H9 (cell line): ENCODE measurements around the gene DCPS. TPM values are rescaled to one million over a fixed set of nuclear protein-coding genes. Genes with fewer than 3 reads are reported as not detected.

Experiments
- DNase-seq: peaks from one replicate; pipeline ENCODE4 v3.0.0-alpha.2; 2017
- H2AFZ ChIP-seq: one replicate; pipeline ENCODE4 v1.6.1; 2013; ENCODE audit warnings: mild to moderate bottlenecking, low read length, control low read depth, moderate library complexity
- H2AK5ac ChIP-seq: 2 replicates; pipeline ENCODE4 v1.6.1; 2013; ENCODE audit warnings: low read length, control low read depth, mixed read lengths; ENCODE audit not compliant: insufficient read length
- H2BK120ac ChIP-seq: one replicate; pipeline ENCODE4 v1.6.1; 2013; ENCODE audit warnings: low read depth, mild to moderate bottlenecking, low read length, control low read depth, inconsistent platforms; ENCODE audit not compliant: poor library complexity, severe bottlenecking
- H2BK12ac ChIP-seq: 2 replicates; pipeline ENCODE4 v1.6.1; 2013; ENCODE audit warnings: low read length, control low read depth, mixed read lengths, low read depth; ENCODE audit not compliant: insufficient read length
- H2BK15ac ChIP-seq: 2 replicates; pipeline ENCODE4 v1.6.1; 2013; ENCODE audit warnings: low read depth, low read length, control low read depth
- H2BK20ac ChIP-seq: one replicate; pipeline ENCODE4 v1.6.1; 2013; ENCODE audit warnings: low read depth, mild to moderate bottlenecking, low read length, control low read depth, inconsistent platforms; ENCODE audit not compliant: poor library complexity, severe bottlenecking
- H2BK5ac ChIP-seq: 2 replicates; pipeline ENCODE4 v1.6.1; 2013; ENCODE audit warnings: low read length, control low read depth, mixed read lengths; ENCODE audit not compliant: insufficient read length
- H3K14ac ChIP-seq: 2 replicates; pipeline ENCODE4 v1.6.1; 2013; ENCODE audit warnings: low read length, control low read depth; ENCODE audit not compliant: insufficient read depth
- H3K18ac ChIP-seq: 2 replicates; pipeline ENCODE4 v1.6.1; 2013; ENCODE audit warnings: low read depth, mild to moderate bottlenecking, mixed read lengths, low read length, control low read depth; ENCODE audit not compliant: insufficient read length
- H3K23ac ChIP-seq: 2 replicates; pipeline ENCODE4 v1.6.1; 2013; ENCODE audit warnings: low read length, control low read depth, mixed read lengths, low read depth; ENCODE audit not compliant: insufficient read length
- H3K23me2 ChIP-seq: 2 replicates; pipeline ENCODE4 v1.6.1; 2013; ENCODE audit warnings: low read depth, mild to moderate bottlenecking, mixed read lengths, low read length, control low read depth; ENCODE audit not compliant: insufficient read length, poor library complexity, severe bottlenecking
- H3K27ac ChIP-seq: 2 replicates; pipeline ENCODE4 v1.5.1; 2013; ENCODE audit warnings: low read length, control low read depth, mixed read lengths, low read depth; ENCODE audit not compliant: insufficient read length
- H3K27me3 ChIP-seq: 2 replicates; pipeline ENCODE4 v1.6.1; 2013; ENCODE audit warnings: low read length, control low read depth, inconsistent platforms; ENCODE audit not compliant: insufficient read depth
- H3K4ac ChIP-seq: 2 replicates; pipeline ENCODE4 v1.6.1; 2013; ENCODE audit warnings: low read depth, mild to moderate bottlenecking, control low read depth, inconsistent platforms, low read length, moderate library complexity
- H3K4me1 ChIP-seq: 2 replicates; pipeline ENCODE4 v1.6.1; 2013; ENCODE audit warnings: low read length, control low read depth, inconsistent platforms; ENCODE audit not compliant: insufficient read depth
- H3K4me2 ChIP-seq: 2 replicates; pipeline ENCODE4 v1.6.1; 2013; ENCODE audit warnings: low read length, control low read depth, mixed read lengths; ENCODE audit not compliant: insufficient read length, insufficient read depth
- H3K56ac ChIP-seq: 2 replicates; pipeline ENCODE4 v1.6.1; 2013; ENCODE audit warnings: low read depth, mild to moderate bottlenecking, mixed read lengths, low read length, control low read depth; ENCODE audit not compliant: insufficient read length
- H3K79me1 ChIP-seq: 2 replicates; pipeline ENCODE4 v1.6.1; 2013; ENCODE audit warnings: low read depth, mild to moderate bottlenecking, moderate library complexity, low read length, control low read depth, inconsistent platforms; ENCODE audit not compliant: insufficient read depth, poor library complexity, severe bottlenecking
- H3K79me2 ChIP-seq: 2 replicates; pipeline ENCODE4 v1.6.1; 2013; ENCODE audit warnings: low read length, control low read depth, inconsistent platforms; ENCODE audit not compliant: insufficient read depth
- H3K9ac ChIP-seq: 2 replicates; pipeline ENCODE4 v1.6.1; 2013; ENCODE audit warnings: low read length, control low read depth, mixed read lengths; ENCODE audit not compliant: insufficient read length; ENCODE audit errors: extremely low read depth
- H3K9me3 ChIP-seq: one replicate; pipeline ENCODE4 v1.6.1; 2013; ENCODE audit warnings: low read depth, low read length, inconsistent platforms; ENCODE audit not compliant: control insufficient read depth
- H3T11ph ChIP-seq: one replicate; pipeline ENCODE4 v1.6.1; 2013; ENCODE audit warnings: mild to moderate bottlenecking, low read length, control low read depth, inconsistent platforms
- H4K20me1 ChIP-seq: one replicate; pipeline ENCODE4 v1.6.1; 2013; ENCODE audit not compliant: control insufficient read depth, insufficient read length, insufficient read depth
- H4K5ac ChIP-seq: 2 replicates; pipeline ENCODE4 v1.6.1; 2013; ENCODE audit warnings: low read depth, mild to moderate bottlenecking, mixed read lengths, low read length, control low read depth; ENCODE audit not compliant: insufficient read length
- H4K8ac ChIP-seq: replicated peaks from 2 replicates; pipeline ENCODE4 v1.6.1; 2013; ENCODE audit warnings: low read length, control low read depth, mixed read lengths, low read depth; ENCODE audit not compliant: insufficient read length
- H4K91ac ChIP-seq: 2 replicates; pipeline ENCODE4 v1.6.1; 2013; ENCODE audit warnings: low read depth, mild to moderate bottlenecking, moderate library complexity, mixed read lengths, low read length, control low read depth; ENCODE audit not compliant: insufficient read length
- H3K27ac Mint-ChIP-seq, 3 experiments: 2 replicates in 2 of 3; 3 replicates in 1 of 3; pipeline ENCODE4 v1.8.0; 2020 to 2021; ENCODE audit warnings: mixed read lengths in 3 of 3, mild to moderate bottlenecking in 1 of 3, moderate library complexity in 1 of 3
- H3K27me3 Mint-ChIP-seq: 2 replicates; pipeline ENCODE4 v1.8.0; 2021; ENCODE audit warnings: low read depth, mild to moderate bottlenecking, moderate library complexity, mixed read lengths
- H3K36me3 Mint-ChIP-seq, 3 experiments: 2 replicates in 2 of 3; 3 replicates in 1 of 3; pipeline ENCODE4 v1.8.0; 2020 to 2021; ENCODE audit warnings: low read depth in 3 of 3, mixed read lengths in 3 of 3; ENCODE audit not compliant: insufficient read depth in 1 of 3
- H3K4me1 Mint-ChIP-seq, 2 experiments: 2 replicates each; pipeline ENCODE4 v1.8.0; 2020; ENCODE audit warnings: mixed read lengths in 2 of 2
- H3K4me3 Mint-ChIP-seq, 2 experiments: 2 replicates in 1 of 2; 3 replicates in 1 of 2; pipeline ENCODE4 v1.8.0; 2020 to 2021; ENCODE audit warnings: mild to moderate bottlenecking in 2 of 2, mixed read lengths in 2 of 2, moderate library complexity in 1 of 2
- H3K9me3 Mint-ChIP-seq, 2 experiments: 2 replicates in 1 of 2; 3 replicates in 1 of 2; pipeline ENCODE4 v1.8.0; 2020; ENCODE audit warnings: mild to moderate bottlenecking in 2 of 2, mixed read lengths in 2 of 2, moderate library complexity in 1 of 2
- CTCF ChIP-seq: fragments of 200-600 bp; sonication (generic); conservative IDR thresholded peaks from 3 replicates; pipeline ENCODE4 v1.8.0; 2021; ENCODE audit warnings: antibody characterized with exemption, mild to moderate bottlenecking
- WGBS: extraction: QIAGEN DNeasy Blood & Tissue Kit; methylation state at CpG from one replicate; pipeline ENCODE4 v1.1.7; 2013; ENCODE audit warnings: missing lambda C conversion rate, low lambda C conversion rate, mixed read lengths; ENCODE audit not compliant: insufficient read length; ENCODE audit errors: extremely low coverage; 5-methylcytosine and 5-hydroxymethylcytosine counted together
- total RNA-seq: library from RNA; stranded (reverse); gene quantifications from 2 replicates; pipeline ENCODE4 v1.2.1, GENCODE V29; 2021

Gene DCPS
- total RNA-seq, 1 experiment from 2014 or later, result 27.7 TPM

DNA sequence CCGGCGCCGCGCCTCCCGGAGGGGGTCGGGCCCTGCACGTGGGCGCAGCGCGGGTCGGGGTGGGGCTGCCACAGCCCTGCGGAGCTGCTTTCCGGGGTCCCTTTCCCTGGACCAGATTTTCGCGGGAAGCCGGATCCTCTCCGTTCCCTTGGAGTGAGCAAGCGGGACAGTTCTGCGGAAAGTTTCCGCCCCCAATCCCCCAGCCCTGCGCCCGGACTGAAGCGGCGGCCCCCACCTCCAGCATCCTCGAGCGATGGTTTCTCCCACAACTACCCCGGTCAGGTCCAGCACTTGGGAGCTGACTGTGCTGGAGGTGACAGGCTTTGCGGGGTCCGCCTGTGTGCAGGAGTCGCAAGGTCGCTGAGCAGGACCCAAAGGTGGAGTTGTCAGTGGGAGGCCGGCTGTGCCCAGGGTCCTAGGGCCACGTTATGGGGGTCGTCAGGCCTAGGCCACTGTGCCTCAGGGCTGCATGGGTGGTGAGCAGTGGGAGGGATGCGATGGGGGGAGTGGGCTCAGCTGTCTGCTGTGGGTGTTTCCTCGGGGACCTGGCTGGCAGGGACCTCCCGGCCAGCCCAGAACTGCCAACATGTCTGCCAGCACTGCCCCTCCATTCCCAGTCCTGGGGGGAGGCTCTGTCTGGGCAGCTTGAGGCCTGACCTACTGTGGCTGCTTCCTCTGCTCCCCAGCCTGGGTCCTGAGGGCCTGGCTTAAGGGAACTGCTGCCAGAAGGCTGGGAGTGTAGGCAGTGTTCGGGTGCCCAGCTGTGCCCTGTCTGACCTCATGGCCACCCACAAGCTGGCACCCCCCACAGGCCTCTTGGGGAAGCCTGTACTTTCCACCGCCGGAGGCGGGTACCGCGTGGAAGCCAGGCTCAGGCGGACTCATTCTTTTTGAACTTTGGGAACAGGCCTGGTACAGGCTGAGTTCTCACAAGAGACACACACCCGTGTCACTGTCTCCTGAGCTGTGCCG lies 52.4 kb downstream of the DCPS start:
- H3K79me2 ChIP-seq, result peaks cover 5% of the 10 kb centered on the region; the same call in 1 of the 2 replicates
- peaks cover 34 to 55% of the 10 kb centered on the region in 2 experiments for H3K4me1 Mint-ChIP-seq

More for the DNA sequence above, 52.4 kb downstream of the DCPS start:
- Mint-ChIP-seq H3K4me3 (peak overlapping the region; percentile 71 to 82), H3K27me3 (no peaks in the 10 kb centered on the region; the same call in 1 of the 2 replicates), H3K36me3 (no peaks in the 10 kb centered on the region; a peak in 1 of 7 replicates), H3K27ac (no peak overlapping the region; a peak in 1 of 7 replicates), H3K9me3 (no peaks in the 10 kb centered on the region; a peak in 1 of 5 replicates)
- Histone ChIP-seq H3K18ac (no peak overlapping the region), H2BK12ac (no peak overlapping the region), H3K4ac (no peak overlapping the region), H4K91ac (no peak overlapping the region), H3K56ac (no peak overlapping the region), H3K23ac (no peak overlapping the region), H3K23me2 (peaks cover 5% of the 10 kb centered on the region), H3K27me3 (no peaks in the 10 kb centered on the region), H3K14ac (peak overlapping the region; percentile 46), H2BK5ac (no peak overlapping the region), H3K9me3 (no peaks in the 10 kb centered on the region), H2BK15ac (no peak overlapping the region), H3K27ac (no peak overlapping the region), H3K79me1 (no peaks in the 10 kb centered on the region), H2BK20ac (no peak overlapping the region), H3K4me1 (peaks cover 6% of the 10 kb centered on the region), H3T11ph (no peak overlapping the region), H2BK120ac (no peak overlapping the region), H2AFZ (no peak overlapping the region), H4K5ac (no peak overlapping the region), H3K9ac (peak overlapping the region; percentile 30), H3K4me2 (peak overlapping the region; percentile 25), H2AK5ac (no peak overlapping the region), H4K20me1 (no peaks in the 10 kb centered on the region), H4K8ac (no peak overlapping the region)
- no peak for TF ChIP-seq CTCF
- no CpG with 5 or more reads among the region's 46 CpGs for WGBS
- DNase-seq, result no peak
